Panc1 (cell line): ENCODE measurements around the gene CTF1. TPM values are rescaled to one million over a fixed set of nuclear protein-coding genes. Genes with fewer than 3 reads are reported as not detected.

Experiments used
- ATAC-seq: fragments of 200-7000 bp; cut with Tn5 transposase; 2 replicates; pipeline ENCODE4 v1.9.1; 2020; ENCODE audit warnings: mild to moderate bottlenecking, moderate library complexity
- BruUV-seq: library from RNA; stranded (reverse); fragments of 400-500 nt; replicated peaks from 2 replicates; lab custom pipeline; 2021; lab: Mats Ljungman, UMichigan
- CTCF ChIA-PET: fragments of 300-600 bp; sonication (Branson Sonifier 250); formaldehyde crosslinking; loops from one replicate; lab custom pipeline; 2022; ENCODE audit warnings: antibody characterized with exemption; lab: Charles Lee
- POLR2A ChIA-PET: fragments of 300-600 bp; sonication (Branson Sonifier 250); formaldehyde crosslinking; loops from one replicate; lab custom pipeline; 2022; ENCODE audit warnings: antibody characterized with exemption; lab: Charles Lee
- DNase-seq: peaks from one replicate; pipeline ENCODE4 v3.0.0-alpha.2; 2010; ENCODE audit warnings: low read depth, low spot score
- H3K27ac ChIP-seq: 2 replicates; pipeline ENCODE4 v1.5.1; 2011; ENCODE audit warnings: mild to moderate bottlenecking, low read length, inconsistent platforms
- H3K27me3 ChIP-seq: fragments of 200-500 bp; sonication (Bioruptor generic); 2 replicates; pipeline ENCODE4 v1.6.0; 2014; ENCODE audit warnings: low read length, inconsistent platforms; ENCODE audit not compliant: control insufficient read depth, insufficient read depth
- H3K36me3 ChIP-seq: fragments of 200-500 bp; sonication (Bioruptor generic); 2 replicates; pipeline ENCODE4 v1.5.1; 2014; ENCODE audit warnings: inconsistent platforms, mild to moderate bottlenecking, low read length, moderate library complexity; ENCODE audit not compliant: control insufficient read depth, insufficient read depth
- H3K4me1 ChIP-seq: 2 replicates; pipeline ENCODE4 v1.5.1; 2011; ENCODE audit warnings: inconsistent platforms, mild to moderate bottlenecking, low read length, moderate library complexity; ENCODE audit not compliant: control insufficient read depth, insufficient read depth
- H3K4me3 ChIP-seq, 2 experiments: 2 replicates each; pipeline ENCODE4 v1.5.1; 2011 to 2012; ENCODE audit warnings: low read depth in 2 of 2, low read length in 2 of 2, mild to moderate bottlenecking in 2 of 2, inconsistent platforms in 1 of 2, moderate library complexity in 1 of 2
- H3K9me3 ChIP-seq: fragments of 200-500 bp; sonication (Bioruptor generic); 2 replicates; pipeline ENCODE4 v1.5.1; 2014; ENCODE audit warnings: low read depth, mild to moderate bottlenecking, inconsistent platforms, low read length, moderate library complexity; ENCODE audit not compliant: control insufficient read depth, insufficient read depth
- CTCF ChIP-seq: fragments of 450-650 bp; IDR thresholded peaks from 2 replicates; pipeline ENCODE4 v1.5.1; 2017; ENCODE audit warnings: mild to moderate bottlenecking
- POLR2AphosphoS5 ChIP-seq: IDR thresholded peaks from 2 replicates; pipeline ENCODE4 v1.6.1; 2012; ENCODE audit warnings: mild to moderate bottlenecking, low read depth, low read length, moderate library complexity
- REST ChIP-seq, 2 experiments: IDR thresholded peaks; 2 replicates each; pipeline ENCODE4 v1.6.1; 2011 to 2012; ENCODE audit warnings: low read depth in 2 of 2, control low read depth in 1 of 2, low read length in 1 of 2, mild to moderate bottlenecking in 1 of 2, moderate library complexity in 1 of 2; ENCODE audit not compliant: insufficient read depth in 1 of 2
- SIN3A ChIP-seq: IDR thresholded peaks from 2 replicates; pipeline ENCODE4 v1.6.1; 2012; ENCODE audit warnings: low read depth, mild to moderate bottlenecking, low read length, moderate library complexity, borderline replicate concordance; ENCODE audit not compliant: insufficient read depth
- TCF7L2 ChIP-seq: IDR thresholded peaks from 2 replicates; pipeline ENCODE4 v1.6.1; 2011; ENCODE audit warnings: mild to moderate bottlenecking, low read depth, low read length, inconsistent platforms
- in situ Hi-C: cut with HindIII; loops from 2 replicates; pipeline ENCODE4 v1.10.0; 2016; ENCODE audit warnings: low sequenced_read_pairs, low pct_unique_long_range_greater_than_20kb
- intact Hi-C: fragments of 100-400 bp; cut with micrococcal nuclease; formaldehyde crosslinking; loops from one replicate; pipeline ENCODE4 v1.10.0; 2022; ENCODE audit not compliant: unreplicated experiment
- total RNA-seq: library from RNA; stranded (reverse); gene quantifications from one replicate; pipeline ENCODE4 v1.2.1, GENCODE V29; 2021; ENCODE audit not compliant: unreplicated experiment

CTF1 gene
- total RNA-seq, 1 experiment from 2014 or later = 2.9 TPM

- peak; percentile 95 for ATAC-seq
- ChIA-PET CTCF (interaction anchor here (0.5 to 1.5 kb wide), 6 partner anchors 12 to 485 kb away, joined by 3 to 15 read pairs (median 3); no protein-coding TSS in a partner anchor), POLR2A (interaction anchor here (0.8 kb wide), 1 partner anchor 164 kb away, joined by 3 read pairs; no protein-coding TSS in a partner anchor)
- no peaks in the 10 kb centered on the region for H3K36me3 ChIP-seq
- H3K4me1 ChIP-seq = peaks cover 8% of the 10 kb centered on the region; the same call in 1 of the 2 replicates
- no peaks in the 10 kb centered on the region for H3K9me3 ChIP-seq
- intact Hi-C loops (no loop called here), in situ Hi-C loops (no loop called here)
- no peak for DNase-seq
- no peak overlapping the region for H3K4me3 ChIP-seq
- H3K27ac ChIP-seq = peak overlapping the region; percentile 44; the same call in 1 of the 2 replicates
- no TSS peak for BruUV-seq
- TF ChIP-seq POLR2AphosphoS5 = no peak
- TF ChIP-seq REST (IDR thresholded peaks at IDR 0.05; ENCODE audit: insufficient read depth in 1 of 2, low read depth in 2 of 2, low read length in 1 of 2) = no peak
- no peak for TF ChIP-seq TCF7L2
- peak; percentile 97 for TF ChIP-seq CTCF
- no peak for TF ChIP-seq SIN3A
- H3K27me3 ChIP-seq = no peaks in the 10 kb centered on the region
Observed at GRCh38 chr16:30941600-30942425, 45.4 kb downstream of the CTF1 start.

DNA sequence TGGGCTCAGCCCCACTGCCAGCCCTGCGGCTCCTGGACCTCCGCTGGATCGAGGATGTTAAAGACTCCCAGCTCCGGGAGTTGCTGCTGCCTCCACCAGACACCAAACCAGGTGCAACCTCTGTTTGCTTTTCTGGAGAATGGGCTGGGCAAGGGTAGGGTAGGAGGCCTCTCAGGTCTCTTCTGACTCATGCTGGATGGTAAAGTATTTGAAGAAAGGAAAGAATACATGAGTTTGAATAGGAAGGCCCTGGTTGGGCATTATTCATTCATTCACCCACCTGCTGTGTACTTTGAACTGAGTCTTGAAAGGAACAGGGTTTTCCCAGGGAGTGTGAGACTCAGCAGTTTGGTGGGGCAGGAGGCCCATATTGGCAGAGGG lies 46.0 kb downstream of the CTF1 start:
- BruUV-seq = no TSS peak
- CTCF ChIA-PET = interaction anchor here (0.5 to 1.5 kb wide), 4 partner anchors 11 to 485 kb away, joined by 3 to 15 read pairs (median 5); no protein-coding TSS in a partner anchor
- Histone ChIP-seq H3K4me3 (no peak overlapping the region), H3K4me1 (peaks cover 10% of the 10 kb centered on the region; the same call in 1 of the 2 replicates), H3K9me3 (no peaks in the 10 kb centered on the region), H3K36me3 (no peaks in the 10 kb centered on the region), H3K27ac (peak overlapping the region; percentile 44; the same call in 1 of the 2 replicates), H3K27me3 (no peaks in the 10 kb centered on the region)
- in situ Hi-C loops = no loop called here
- TF ChIP-seq CTCF (no peak), REST (IDR thresholded peaks at IDR 0.05; ENCODE audit: insufficient read depth in 1 of 2, low read depth in 2 of 2, low read length in 1 of 2) (no peak), TCF7L2 (no peak), POLR2AphosphoS5 (no peak), SIN3A (no peak)
- DNase-seq (no peak), ATAC-seq (no peak)
- intact Hi-C loops = no loop called here
- POLR2A ChIA-PET = no interaction called here
